ENCODE data around the gene LRRC45. TPM values are rescaled to one million over a fixed set of nuclear protein-coding genes. Genes with fewer than 3 reads are reported as not detected.
A peak's percentile ranks its signal among the peaks of the same experiment; 100 is the strongest.
"Not testable (repeated sequence)": the region's sequence is repeated elsewhere in the genome, so short reads cannot be mapped to it uniquely, and the experiment has no call there.

LRRC45 gene
- total RNA-seq, 4 donors from 2014 or later = 13.1 to 25.8 (median 15.3) TPM

DNA sequence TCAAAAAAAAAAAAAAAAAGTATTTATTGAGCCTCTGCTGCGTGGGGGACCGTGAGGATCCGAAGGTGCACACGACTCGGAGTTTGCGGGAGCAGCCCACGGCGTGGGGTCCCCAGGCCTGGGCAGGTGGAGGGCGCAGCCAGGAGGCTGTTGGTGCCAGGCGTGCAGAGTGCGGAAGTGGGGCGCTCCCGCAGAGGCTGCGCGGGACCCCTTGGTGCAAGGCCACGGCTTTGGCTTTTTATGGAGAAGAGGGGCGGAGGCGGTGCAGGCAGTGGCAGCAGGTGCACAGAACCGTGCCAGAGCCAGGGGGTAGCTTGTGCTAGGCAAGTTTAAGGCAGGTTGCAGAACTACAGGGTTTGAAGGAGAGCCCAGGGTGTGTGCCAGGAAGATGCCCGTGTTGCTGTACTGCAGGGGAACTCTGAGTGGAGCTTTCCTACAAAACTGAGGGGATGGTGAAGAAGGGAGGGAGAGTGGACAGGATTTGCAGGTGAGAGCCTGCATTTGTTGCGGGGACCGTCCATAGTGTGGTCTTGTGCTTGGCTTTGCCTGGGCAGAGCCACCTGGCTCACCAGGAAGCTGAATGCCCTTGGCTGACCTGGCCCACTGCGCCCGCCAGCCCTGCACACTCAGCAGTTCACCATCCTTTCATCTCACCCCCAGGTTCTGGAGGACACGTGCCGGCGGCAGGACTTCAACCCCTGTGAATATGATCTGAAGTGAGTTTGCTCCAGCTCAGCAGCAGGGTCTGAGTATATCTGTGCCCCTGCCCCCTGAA lies 44.4 kb upstream of the LRRC45 start:
- H3K4me1 ChIP-seq = peaks cover 0 to 23% (median 19%) of the 10 kb centered on the region in 4 donors
- DNase-seq (ENCODE audit: low spot score in 2 of 2) = no peak
- TF ChIP-seq, protein P1, sequence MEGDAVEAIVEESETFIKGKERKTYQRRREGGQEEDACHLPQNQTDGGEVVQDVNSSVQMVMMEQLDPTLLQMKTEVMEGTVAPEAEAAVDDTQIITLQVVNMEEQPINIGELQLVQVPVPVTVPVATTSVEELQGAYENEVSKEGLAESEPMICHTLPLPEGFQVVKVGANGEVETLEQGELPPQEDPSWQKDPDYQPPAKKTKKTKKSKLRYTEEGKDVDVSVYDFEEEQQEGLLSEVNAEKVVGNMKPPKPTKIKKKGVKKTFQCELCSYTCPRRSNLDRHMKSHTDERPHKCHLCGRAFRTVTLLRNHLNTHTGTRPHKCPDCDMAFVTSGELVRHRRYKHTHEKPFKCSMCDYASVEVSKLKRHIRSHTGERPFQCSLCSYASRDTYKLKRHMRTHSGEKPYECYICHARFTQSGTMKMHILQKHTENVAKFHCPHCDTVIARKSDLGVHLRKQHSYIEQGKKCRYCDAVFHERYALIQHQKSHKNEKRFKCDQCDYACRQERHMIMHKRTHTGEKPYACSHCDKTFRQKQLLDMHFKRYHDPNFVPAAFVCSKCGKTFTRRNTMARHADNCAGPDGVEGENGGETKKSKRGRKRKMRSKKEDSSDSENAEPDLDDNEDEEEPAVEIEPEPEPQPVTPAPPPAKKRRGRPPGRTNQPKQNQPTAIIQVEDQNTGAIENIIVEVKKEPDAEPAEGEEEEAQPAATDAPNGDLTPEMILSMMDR (IDR thresholded peaks at IDR 0.05) = no peak
- no peak for TF ChIP-seq EP300 (IDR thresholded peaks at IDR 0.05)
- TF ChIP-seq POLR2A (IDR thresholded peaks at IDR 0.05) = no peak
- peaks cover 0 to 41% (median 0%) of the 10 kb centered on the region in 3 donors for H3K36me3 ChIP-seq
- no peaks in the 10 kb centered on the region for H3K27me3 ChIP-seq
- H3K9me3 ChIP-seq = peaks cover 0 to 3% (median 0%) of the 10 kb centered on the region in 4 donors
- WGBS, 2 donors = 88 to 89% methylated on average over 23 to 27 of the region's 27 CpGs
- H3K27ac ChIP-seq = peak overlapping the region in 1 of 4 donors; percentile 24
- H3K4me3 ChIP-seq = peak overlapping the region; percentile 88 to 99 (median 97)

DNA sequence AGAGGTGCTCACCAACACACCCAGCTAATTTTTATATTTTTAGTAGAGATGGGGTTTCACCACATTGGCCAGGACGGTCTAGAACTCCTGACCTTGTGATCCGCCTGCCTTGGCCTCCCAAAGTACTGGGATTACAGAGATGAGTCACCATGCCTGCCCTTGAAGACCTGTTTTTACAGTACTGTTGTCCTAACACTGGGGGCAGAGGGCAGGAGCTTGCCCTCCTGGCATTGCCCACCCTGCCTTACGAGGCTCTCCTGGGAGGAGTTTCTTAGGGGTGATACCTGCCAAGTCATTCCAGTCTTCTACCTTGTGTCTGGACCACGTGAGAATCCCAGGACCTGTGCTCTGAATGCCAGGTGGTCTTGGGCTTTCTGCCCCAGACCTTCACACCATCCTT lies 43.0 kb upstream of the LRRC45 start:
- Histone ChIP-seq H3K36me3 (peaks cover 0 to 55% (median 0%) of the 10 kb centered on the region in 3 donors), H3K4me3 (no peak overlapping the region), H3K4me1 (peaks cover 0 to 23% (median 19%) of the 10 kb centered on the region in 4 donors), H3K27ac (no peak overlapping the region), H3K9me3 (no peaks in the 10 kb centered on the region), H3K27me3 (no peaks in the 10 kb centered on the region)
- TF ChIP-seq, protein P1 (IDR thresholded peaks at IDR 0.05) = no peak
- TF ChIP-seq POLR2A (IDR thresholded peaks at IDR 0.05) = no peak
- TF ChIP-seq EP300 (IDR thresholded peaks at IDR 0.05) = no peak
- no peak for DNase-seq (ENCODE audit: low spot score in 2 of 2)
- 87 to 89% methylated on average over 4 of the region's 4 CpGs for WGBS, 2 donors

DNA sequence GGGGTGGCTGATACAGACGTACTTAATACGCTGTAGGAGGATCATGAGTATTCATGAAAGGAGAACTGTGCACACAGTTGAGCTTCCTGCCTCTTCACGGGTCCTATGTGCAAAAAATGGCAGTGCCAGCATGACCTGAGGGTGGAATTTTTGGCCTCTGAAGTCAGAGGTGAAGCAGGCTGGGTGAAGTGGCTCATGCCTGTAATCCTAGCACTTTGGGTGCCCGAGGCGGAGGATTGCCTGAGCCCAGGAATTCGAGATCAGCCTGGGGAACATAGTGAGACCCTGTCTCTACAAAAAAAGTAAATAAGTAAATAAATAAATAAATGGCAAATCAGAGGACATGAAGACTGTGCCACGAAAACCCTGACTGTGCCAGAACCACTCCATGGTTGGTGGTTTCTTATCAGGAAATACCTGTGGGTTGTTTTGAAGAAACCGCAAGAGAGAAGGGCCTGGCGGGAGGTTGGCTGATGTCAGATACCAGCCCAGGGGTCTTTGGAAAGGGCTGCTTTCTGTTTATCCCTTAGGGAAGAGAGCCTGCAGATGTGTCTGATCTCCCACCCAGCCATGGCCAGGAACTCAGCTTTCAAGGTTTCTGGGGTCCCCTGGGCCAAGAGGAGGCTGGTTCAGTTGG lies 42.3 kb upstream of the LRRC45 start:
- Histone ChIP-seq H3K27me3 (no peaks in the 10 kb centered on the region), H3K4me1 (peaks cover 0 to 23% (median 19%) of the 10 kb centered on the region in 4 donors), H3K9me3 (no peaks in the 10 kb centered on the region), H3K27ac (no peak overlapping the region), H3K4me3 (no peak overlapping the region), H3K36me3 (peaks cover 0 to 62% (median 0%) of the 10 kb centered on the region in 3 donors)
- TF ChIP-seq, protein P1 (IDR thresholded peaks at IDR 0.05) = no peak
- TF ChIP-seq EP300 (IDR thresholded peaks at IDR 0.05) = no peak
- TF ChIP-seq POLR2A (IDR thresholded peaks at IDR 0.05) = no peak
- no peak for DNase-seq (ENCODE audit: low spot score in 2 of 2)
- 78 to 79% methylated on average over 9 of the region's 9 CpGs for WGBS, 2 donors

DNA sequence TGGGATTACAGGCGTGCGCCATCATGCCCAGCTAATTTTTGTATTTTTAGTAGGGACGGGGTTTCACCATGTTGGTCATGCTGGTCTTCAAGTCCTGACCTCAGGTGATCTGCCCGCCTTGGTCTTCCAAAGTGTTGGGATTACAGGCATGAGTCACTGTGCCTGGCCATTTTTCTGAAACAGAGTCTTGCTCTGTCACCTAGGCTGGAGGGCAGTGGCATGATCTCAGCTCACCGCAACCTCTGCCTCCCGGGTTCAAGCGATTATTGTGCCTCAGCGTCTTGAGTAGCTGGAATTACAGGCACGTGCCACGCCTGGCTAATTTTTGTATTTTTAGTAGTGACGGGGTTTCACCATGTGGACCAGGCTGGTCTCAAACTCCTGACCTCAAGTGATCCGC lies 41.6 kb upstream of the LRRC45 start:
- H3K27ac ChIP-seq; H3K4me3 ChIP-seq; DNase-seq (ENCODE audit: low spot score in 2 of 2); H3K27me3 ChIP-seq; H3K9me3 ChIP-seq: not testable (repeated sequence)
- WGBS, 2 donors = 94 to 95% methylated on average over 12 of the region's 12 CpGs
- Histone ChIP-seq H3K36me3 (peaks cover 0 to 69% (median 0%) of the 10 kb centered on the region in 3 donors), H3K4me1 (peaks cover 0 to 20% (median 19%) of the 10 kb centered on the region in 4 donors)

DNA sequence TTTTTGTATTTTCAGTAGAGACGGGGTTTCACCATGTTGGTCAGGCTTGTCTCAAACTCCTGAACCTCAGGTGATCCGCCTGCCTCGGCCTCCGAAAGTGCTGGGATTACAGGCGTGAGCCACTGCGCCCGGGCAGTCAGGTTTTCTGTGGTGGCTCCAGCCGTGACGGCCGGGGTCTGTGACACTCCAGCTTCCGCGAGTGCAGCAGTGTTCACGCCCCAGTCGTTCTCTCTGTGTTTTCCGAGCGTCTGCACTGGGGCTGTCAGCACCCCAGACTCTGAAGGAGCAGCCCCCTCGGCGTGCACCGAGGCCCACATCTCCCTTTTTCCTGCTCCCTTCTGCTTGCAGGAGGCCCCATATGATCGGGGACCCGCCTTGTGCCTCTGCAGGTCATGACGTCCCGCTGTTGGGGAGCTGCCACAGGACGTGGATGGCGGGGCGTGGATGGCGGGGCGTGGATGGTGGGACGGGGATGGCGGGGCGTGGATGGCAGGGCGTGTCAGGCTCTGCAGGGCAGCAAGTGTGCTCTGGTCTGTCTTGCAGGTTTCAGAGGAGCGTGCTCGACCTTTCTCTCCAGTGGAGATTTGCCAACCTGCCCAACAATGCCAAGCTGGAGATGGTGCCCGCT lies 40.0 kb upstream of the LRRC45 start:
- Histone ChIP-seq H3K27ac (no peak overlapping the region), H3K4me3 (no peak overlapping the region), H3K4me1 (peaks cover 0 to 13% (median 11%) of the 10 kb centered on the region in 4 donors), H3K36me3 (peaks cover 0 to 79% (median 0%) of the 10 kb centered on the region in 3 donors), H3K27me3 (no peaks in the 10 kb centered on the region), H3K9me3 (no peaks in the 10 kb centered on the region)
- TF ChIP-seq POLR2A (IDR thresholded peaks at IDR 0.05) (no peak), EP300 (IDR thresholded peaks at IDR 0.05) (no peak)
- TF ChIP-seq, protein P1 (IDR thresholded peaks at IDR 0.05) = no peak
- 92 to 96% methylated on average over 33 to 35 of the region's 35 CpGs for WGBS, 2 donors
- DNase-seq (ENCODE audit: low spot score in 2 of 2) = no peak
